GM19395 (cell line): ENCODE results near the gene RPL12.
A peak's percentile ranks its signal among the peaks of the same experiment; 100 is the strongest.

Experiments
- ATAC-seq: cut with Tn5 transposase; IDR thresholded peaks from one replicate; pipeline ENCODE4 v1.9.1; 2021; ENCODE audit warnings: mild to moderate bottlenecking, moderate library complexity; ENCODE audit not compliant: unreplicated experiment

The RPL12 gene

DNA sequence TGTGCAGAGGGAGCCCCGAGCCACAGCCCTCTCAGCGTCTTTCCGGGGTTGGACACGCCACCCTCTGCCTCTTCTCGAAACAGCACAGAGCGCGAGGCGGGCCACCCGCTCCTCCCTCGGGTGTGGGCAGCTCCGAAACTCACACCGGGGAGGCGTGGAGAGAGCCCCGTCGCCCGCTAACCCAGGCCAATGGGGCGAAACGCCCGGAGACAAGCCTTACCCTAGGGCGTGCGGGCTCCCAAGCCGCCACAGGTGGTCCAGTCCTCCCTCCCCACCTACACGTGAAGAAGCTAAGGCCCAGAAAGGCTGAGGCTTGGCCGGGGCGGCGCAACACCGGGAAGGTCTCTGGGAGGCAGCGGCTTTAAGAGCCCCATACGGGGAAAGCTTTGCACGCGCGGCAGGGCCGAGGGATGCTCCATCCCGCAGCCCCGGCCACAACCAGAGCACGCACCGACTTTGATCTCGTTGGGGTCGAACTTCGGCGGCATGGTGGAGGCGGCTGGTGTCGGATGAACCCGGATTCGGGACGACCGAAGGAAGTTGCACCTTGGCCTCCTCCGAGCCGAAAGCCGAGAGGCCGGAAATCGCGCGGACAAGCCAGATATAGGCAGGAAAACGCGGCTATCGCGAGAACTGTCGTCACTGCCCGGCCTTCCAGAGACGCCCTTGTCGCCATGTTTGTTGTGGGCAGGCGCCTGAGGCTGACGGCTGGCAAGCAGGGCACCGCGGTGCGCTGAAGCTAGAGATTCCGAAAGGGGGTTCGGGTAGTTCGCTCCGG is at the start of gene RPL12, which contains the start of gene LRSAM1:
TSS of gene RPL12 (minus strand) at position 577 of the 778 bp plus-strand sequence. CDS start at position 488, 89 bp downstream.
TSS of gene LRSAM1 (plus strand) at position 681 of the 778 bp plus-strand sequence. CDS start 3,018 bp downstream, outside the sequence.
- peak; percentile 66 for ATAC-seq

DNA sequence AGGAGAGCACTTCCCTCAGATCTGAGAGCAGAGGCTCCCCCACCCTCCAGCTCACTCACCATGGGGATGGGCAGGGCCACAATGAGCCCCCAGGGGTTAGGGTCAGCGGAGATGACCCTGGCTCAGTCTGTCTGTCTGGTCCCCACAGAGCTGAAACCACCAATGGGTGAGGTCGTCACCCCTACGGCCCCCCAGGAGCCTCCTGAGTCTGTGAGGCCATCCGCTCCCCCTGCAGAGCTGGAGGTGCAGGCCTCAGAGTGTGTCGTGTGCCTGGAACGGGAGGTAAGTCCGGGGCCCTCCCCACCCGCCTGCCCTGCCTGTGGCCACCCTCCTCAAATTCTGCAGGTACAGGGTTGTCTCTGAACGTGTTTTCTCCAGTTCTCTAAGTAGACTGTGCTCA is 49.7 kb upstream of the RPL12 start:
- no peak for ATAC-seq

DNA sequence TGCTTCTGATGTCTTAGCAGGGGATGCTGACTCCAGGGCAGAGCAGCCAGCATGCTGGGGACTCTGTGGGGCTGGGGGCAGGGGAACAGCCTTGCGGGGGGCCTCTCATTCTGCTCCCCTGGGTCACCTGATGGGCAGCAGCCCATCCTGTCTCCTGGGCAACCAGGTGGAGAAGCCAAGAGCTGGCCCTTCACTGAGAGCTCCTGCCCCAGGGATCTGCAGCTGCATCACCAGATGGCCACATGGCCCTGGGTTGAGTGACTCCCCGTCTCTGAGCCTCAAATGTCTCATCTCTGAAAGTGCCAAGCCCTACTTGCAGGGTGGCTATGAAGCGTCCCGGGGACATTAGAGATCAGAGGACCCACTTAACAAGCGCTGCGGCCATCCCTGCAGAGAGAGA is 49.2 kb upstream of the RPL12 start:
- no peak for ATAC-seq

DNA sequence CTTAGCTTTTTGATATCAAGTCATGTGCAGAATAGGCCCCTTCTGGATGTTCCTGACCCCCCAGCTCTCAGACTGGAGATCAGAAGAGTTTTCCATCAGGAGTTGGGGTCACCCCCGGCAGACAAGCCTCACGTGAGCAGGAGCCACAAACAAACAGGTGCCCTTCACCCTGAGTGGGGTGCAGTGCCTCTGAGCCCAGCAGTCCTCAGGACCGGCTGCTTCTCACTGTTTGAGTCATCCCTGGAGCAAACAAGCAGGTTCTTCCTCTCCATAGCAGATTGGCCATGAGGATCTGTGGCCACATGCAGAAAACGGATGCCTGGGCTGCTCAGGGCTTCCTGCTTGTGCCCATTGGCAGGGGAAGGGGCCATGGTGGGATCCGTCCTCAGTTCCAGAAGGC is 47.1 kb upstream of the RPL12 start:
- ATAC-seq, result no peak

DNA sequence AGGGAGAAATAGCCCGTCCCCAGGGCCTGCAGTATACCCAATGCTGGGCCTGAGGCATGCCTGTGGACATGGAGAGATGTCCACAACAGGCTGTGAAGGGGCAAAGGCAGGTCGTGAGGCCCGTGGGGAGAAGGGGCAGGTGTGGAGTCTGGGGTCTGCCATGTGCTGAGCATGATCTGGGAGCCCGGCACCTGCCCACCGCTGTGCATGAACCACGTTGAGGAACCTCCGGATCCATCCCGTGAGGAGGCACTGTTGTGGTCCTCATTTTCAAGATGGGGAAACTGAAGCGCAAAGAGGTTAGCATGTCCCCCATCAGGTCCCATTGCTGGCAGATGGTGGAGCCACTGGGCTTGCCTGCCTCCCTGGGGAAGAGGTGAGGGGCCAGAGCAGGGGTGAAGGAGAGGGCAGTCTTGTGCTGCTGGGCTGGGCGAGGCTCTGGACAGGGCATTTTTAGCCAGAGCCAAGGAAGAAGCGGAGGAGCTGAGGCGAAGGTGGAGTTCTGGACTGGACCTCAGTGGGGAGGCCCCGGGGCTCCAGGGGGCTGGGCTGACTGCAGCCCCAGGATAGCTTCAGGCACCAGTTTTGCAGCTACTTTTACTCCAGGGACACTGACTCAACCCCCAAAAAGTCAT is 46.6 kb upstream of the RPL12 start:
- no peak for ATAC-seq

DNA sequence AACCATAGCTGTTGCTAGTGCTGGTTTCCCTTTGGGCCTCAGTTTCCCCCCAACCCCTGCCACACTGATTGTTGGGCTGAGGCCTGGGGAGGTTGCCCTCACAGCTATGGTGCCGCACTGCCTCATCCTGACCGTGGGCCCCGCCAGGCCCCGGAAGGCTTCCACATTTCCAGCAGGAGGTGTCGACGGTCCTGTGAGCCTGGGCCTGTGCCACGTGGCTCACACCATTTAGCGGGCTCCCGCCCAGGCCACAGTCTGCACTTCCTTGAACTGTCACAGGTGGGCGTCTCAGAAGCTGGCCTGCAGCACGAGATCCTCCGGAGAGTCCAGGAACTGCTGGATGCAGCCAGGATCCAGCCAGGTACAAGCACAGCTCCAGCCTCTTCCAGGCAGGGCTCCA is 45.8 kb upstream of the RPL12 start:
- ATAC-seq, result no peak

DNA sequence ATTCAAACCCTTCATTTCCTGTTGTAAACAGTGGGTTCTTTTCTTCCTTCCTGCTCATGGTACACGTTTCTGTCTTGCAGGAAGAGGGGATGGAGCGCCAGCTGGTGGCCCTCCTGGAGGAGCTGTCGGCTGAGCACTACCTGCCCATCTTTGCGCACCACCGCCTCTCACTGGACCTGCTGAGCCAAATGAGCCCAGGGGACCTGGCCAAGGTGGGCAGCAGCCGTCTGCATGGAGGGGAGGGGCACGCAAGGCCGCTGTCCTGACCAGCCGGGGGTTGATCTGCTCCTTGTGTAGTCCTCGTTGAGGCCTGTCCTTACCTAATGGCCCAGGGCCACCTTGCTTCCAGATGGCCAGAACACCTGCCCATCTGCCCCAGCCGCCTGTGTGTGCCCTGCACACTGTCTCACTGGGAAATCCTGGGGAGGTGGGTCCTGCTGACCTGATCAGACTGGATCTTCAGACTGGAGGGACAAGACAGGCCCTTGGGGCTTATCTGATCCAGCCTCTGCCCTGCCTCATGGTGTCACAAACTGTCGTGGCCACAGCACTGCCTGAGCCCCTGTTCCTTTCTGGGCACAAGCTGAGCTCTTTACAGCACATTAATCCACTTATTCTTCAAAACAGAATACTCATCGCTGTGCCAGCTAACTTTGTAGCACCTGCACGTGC is 44.8 kb upstream of the RPL12 start:
- ATAC-seq, result no peak

DNA sequence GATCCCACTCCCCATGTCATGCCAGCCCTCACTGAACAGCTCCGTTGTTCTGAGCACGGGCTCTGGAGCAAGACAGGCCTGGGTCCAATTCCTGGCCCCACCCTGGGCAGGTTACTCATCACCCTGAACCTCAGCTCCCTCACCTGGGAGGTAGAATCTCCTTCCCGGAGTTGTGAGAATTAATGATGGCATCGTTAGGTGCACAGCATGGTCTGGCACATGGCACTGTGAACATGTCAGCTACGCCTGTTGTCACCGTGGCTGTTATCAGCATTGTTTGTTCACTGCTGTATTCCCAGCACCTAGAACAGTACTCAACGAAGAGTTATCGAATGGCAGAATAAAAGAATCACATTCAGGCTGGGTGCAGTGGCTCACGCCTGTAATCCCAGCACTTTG is 43.1 kb upstream of the RPL12 start:
- ATAC-seq, result no peak

DNA sequence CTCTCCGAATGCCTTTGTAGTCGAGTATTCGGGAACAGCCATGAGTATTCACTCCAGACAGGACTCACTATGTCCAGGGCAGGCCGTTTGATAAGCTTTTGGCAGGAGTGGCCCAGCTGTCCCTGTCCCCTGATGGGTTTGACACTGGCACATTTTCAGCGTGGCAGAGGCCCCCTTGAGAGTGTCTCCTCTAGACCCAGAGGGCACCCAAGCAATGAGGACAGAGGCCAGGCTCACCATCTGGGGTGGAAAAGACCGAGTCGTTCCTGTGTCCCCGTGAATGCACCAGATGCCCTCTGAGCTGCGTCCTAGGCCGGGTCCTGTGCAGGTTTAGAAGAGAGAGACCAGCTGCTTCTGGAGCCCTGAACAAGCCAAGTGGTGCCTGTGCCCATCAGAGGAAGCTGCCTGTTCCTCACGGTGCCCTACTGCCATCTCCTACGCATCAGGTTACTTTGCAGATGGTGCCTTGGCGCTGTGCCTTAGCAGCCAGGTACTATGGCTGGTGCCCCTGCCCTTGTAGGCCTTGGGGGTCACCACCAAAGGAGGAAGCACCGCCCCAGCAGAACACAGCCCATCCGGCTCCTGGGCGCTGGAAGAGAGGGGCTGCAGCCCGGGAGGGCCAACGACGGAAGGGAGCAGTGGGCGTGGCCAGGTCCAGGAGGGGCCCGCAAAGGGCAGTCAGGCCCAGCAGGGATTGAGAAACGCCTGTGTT is 42.5 kb upstream of the RPL12 start:
- ATAC-seq, result no peak

DNA sequence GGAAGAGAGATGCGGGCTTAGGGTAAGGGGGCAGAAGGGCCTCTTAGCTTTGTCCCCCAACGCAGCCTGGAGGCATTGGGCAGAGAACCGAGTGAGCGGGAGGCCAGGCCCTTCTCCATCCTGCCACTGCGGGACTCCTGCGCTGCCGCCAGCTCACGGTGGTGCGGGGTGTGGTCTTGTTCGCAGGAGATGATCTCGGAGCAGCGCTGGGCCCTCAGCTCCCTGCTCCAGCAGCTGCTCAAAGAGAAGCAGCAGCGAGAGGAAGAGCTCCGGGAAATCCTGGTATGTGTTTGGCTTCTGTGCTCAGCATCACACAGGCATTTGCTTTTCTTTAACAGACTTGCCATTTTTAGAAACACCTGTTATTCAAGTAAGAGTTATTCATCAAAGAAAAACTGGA is 41.4 kb upstream of the RPL12 start:
- ATAC-seq, result no peak

DNA sequence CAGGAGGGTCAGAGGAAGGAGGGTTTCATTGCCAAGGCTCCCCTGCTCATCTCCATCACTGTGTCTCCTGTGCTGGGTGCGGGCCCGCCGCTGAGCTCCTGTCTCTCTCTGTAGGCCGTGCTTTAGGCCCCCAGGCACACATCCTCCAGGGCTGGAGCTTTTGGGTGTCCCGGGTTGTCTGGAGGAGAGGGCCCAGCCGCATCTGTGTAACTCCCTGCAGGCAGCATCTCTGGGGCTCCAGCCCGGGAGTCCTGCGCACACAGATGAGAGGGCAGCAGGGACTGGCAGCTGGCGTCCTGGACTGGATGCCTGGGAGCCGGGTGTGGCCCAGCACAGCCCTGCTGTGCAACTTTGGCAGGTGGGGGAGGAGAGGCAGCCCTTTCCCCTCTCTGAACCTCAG is 40.3 kb upstream of the RPL12 start:
- no peak for ATAC-seq

DNA sequence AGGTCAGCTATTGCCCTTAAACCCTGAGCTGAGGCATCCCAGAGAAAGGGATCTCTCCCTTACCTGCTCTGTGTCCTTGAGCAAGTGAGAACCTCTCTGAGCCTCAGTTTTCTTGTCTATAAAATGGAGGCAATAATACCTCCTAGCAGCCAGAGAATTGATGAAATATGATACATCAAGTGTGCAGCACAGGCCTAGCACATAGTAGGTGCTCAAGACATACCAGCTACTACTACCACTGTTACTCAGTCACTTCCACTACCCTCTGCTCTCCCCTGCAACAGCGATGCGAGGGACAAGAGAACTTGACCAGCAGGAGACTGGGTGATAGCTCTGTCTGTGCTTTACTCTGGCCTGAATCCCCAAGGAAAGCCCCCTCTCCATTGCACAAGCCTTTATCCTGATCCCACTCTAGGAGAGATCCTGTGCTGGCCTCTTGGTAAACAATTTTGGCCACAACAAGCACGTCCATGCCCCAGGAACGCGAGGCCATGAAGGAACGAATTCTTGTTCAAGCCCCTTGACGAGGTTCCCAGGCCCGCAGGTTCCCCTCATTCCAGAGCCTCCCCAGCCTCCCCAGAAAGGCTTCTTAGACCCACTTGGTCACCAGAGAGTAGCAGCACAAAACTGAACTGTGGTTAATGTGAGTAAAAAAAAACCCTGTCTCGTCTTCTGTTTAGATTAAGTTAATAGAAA is 39.5 kb upstream of the RPL12 start:
- ATAC-seq, result no peak

DNA sequence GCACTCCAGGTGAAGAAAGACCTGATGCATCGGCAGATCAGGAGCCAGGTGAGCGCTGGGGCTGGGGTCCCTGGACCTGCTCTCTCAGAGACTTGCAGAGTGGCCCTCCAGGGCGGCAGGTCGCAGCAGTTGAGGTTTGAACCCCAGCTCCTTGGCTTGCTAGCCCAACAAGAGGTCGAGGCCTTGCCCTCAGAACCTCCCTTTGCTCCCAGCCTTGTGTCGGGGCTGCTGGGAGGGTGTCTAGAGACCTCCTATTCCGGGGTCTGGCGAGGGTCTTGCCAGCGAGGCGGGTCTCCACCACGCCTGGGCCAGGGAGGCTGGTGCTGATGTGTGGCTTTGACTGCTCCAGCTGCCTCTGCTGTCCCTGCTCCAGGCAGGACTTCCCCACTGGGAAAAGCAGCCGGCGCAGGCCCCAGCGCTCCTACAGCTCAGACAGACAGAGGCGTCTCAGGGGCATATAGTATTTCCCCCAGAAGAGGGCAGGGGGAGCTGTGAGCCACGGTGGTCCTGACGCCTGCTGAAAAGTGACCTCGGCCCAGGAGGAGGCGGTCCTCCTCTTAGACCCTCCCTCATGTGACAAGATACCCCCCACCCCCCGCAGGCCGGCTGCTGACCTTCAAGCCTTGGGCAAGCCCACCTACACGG is 38.4 kb upstream of the RPL12 start:
- ATAC-seq, result no peak

DNA sequence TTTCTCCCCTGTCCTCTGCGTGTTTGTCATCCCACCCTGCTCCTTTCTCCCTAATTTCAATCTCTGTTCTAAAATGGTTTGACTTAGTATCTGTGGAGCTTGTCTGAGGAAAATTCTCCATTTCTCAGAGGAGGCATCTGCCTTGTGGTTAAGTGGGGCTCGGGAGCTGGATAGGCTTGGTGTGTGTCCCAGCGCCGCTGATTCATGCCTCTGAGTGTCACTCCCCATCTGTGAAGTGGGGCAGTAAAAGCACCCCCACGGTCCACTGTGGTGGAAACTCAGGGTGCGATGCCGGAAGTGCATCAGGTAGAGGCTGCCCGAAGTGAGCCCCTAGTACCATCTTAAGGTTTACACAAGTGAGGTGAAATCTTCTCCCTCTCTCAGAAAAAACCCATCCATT is 37.7 kb upstream of the RPL12 start:
- ATAC-seq, result no peak

DNA sequence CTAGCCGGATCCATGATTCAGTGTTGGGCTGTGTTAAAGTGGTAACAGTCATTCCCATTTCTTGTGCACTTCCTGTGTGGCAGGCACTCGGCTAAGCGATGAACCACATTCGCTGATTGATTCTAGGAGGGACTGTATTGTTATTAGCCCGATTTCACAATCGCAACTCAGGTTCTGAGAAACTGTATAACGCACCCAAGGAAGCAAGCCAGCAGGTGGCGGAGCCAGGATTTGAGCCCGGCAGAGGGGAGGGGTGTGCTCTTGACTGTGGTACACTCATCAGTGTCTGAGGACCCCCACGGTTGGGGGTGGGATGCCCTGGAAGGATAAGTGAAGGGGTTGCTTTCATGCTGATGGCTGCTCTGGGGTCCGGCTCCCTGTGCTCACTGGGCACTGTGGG is 34.8 kb upstream of the RPL12 start:
- ATAC-seq, result no peak

DNA sequence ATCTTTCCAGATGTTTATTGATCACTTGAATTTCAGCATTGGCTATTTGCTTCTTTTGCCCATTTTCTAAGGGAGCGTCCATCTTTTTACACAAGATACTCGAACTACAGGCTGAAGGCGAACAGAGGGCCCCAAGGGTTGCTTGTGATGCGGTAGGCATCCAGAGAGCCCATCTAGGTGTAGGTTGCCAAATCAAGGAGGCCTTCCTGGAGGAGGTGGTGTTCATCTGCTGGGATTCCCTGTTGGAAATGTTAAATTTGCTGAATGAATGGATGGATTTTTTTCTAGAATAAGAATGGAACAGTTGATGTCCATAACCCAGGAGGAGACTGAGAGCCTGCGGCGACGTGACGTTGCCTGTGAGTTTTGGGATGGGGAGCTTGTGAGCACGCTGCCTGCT is 31.5 kb upstream of the RPL12 start:
- ATAC-seq, result no peak

DNA sequence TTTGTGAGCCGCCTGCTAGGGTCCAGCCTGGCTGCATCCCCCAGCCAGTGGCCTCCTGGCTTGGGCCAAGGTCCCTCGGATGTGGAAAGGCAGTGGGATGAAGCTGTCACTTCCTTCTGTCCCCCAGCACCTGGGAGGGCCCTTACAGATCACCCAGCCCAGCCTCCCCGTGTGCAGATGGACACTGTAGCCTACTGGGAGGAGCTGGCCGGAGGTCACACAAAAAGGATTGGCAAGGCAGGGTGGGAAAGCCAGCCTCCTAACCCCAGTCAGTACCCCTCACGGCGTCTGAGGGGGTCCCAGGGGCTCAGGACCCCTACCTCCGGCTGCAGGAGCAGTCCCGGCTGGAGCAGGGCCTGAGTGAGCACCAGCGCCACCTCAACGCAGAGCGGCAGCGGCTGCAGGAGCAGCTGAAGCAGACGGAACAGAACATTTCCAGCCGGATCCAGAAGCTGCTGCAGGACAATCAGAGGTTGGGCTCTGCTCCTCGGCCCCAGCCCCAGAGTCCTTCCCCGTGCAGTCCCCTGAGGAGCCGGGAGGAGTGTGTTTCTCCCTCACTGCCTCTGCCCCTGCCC is 28.4 kb upstream of the RPL12 start:
- no peak for ATAC-seq

DNA sequence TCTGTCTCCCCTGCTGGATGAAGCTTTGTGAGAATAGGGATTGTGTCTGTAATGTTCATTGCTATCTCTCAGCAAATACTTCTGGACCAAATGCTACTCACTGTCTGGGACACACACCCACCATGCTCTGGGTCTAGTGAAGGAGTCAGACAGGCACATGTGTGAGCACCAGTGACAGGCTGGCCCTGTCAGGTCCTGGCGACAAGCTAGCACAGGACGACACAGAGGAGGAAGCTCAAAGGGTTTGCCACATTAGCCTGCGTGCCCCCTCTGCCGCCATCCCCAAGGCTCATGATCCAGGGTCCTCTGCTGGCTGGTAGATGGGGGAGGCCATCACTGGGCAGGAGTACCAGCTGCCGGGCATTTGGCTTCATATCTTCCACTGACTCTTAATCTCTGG is 23.4 kb upstream of the RPL12 start:
- no peak for ATAC-seq

DNA sequence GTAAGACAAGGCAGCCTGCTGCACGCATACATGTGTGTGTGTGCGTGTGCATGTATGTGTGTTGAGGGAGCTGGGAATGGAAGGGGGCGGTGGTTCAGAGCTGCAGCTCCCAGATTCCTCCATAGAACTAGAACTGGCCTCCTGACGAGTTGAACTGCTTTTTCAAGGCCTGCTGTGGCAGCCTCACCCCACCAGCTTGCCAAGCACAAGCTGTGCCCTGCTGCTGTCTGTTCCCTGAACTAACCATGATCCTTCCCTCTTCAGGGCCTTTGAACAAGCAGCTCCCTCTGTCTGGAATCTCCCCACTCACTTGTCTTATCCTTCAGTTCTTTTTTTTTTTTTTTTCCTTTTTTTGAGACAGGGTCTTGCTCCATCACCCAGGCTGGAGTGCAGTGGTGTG is 22.7 kb upstream of the RPL12 start:
- ATAC-seq, result no peak

DNA sequence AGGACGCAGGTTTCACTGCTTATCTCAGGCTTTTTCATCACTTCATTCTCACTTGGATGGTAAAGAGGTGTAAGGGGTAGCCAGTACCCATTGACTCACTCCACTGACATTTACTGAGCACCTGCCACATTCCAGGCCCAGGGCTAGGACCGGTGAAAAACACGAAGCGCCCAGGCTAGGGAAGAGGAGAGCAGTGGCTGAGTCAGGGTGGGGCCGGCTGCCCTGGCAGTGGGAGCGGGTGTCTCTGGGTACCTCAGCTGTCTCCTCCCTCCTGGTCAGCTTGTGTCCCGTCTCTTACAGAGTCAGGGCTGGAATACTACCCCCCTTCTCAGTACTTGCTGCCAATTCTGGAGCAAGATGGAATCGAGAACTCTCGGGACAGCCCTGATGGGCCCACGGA is 22.3 kb upstream of the RPL12 start:
- no peak for ATAC-seq
